Astrocyte of the hippocampus (primary cell): ENCODE measurements around the gene DNAJC4.
A peak's percentile ranks its signal among the peaks of the same experiment; 100 is the strongest.

Source experiments
- DNase-seq: peaks from one replicate; pipeline ENCODE4 v3.0.0; 2011; ENCODE audit warnings: low read depth, low spot score

Gene DNAJC4

GRCh38 chr11:64230171-64230984 lies at the start of gene DNAJC4:
Gene DNAJC4 (plus strand): TSS chr11:64230548. CDS start chr11:64230855, 307 bp downstream.
- peak; percentile 96 for DNase-seq

- DNase-seq, result no peak
Observed at GRCh38 chr11:64180891-64181290, 49.5 kb upstream of the DNAJC4 start.

GRCh38 chr11:64181506-64182411 lies 48.6 kb upstream of the DNAJC4 start:
- DNase-seq, result peak; percentile 96

GRCh38 chr11:64183890-64184289 lies 46.5 kb upstream of the DNAJC4 start:
- DNase-seq, result no peak

GRCh38 chr11:64185175-64185692 lies 45.1 kb upstream of the DNAJC4 start:
- peak; percentile 90 for DNase-seq

- DNase-seq, result peak; percentile 100
Observed at GRCh38 chr11:64185693-64186491, 44.5 kb upstream of the DNAJC4 start, which contains the start of gene STIP1. Gene STIP1 (plus strand): TSS chr11:64186171. CDS start chr11:64186262, 91 bp downstream.

GRCh38 chr11:64186492-64187165 lies 43.7 kb upstream of the DNAJC4 start:
- peak; percentile 49 for DNase-seq

GRCh38 chr11:64192434-64192833 lies 37.9 kb upstream of the DNAJC4 start:
- DNase-seq, result no peak

- no peak for DNase-seq
Observed at GRCh38 chr11:64196626-64197025, 33.7 kb upstream of the DNAJC4 start.

GRCh38 chr11:64198511-64198910 lies 31.8 kb upstream of the DNAJC4 start:
- DNase-seq, result no peak

- no peak for DNase-seq
Observed at GRCh38 chr11:64201543-64201942, 28.8 kb upstream of the DNAJC4 start.

- no peak for DNase-seq
Observed at GRCh38 chr11:64202992-64203391, 27.4 kb upstream of the DNAJC4 start.

- no peak for DNase-seq
Observed at GRCh38 chr11:64203421-64204079, 26.8 kb upstream of the DNAJC4 start.

GRCh38 chr11:64204080-64204440 lies 26.3 kb upstream of the DNAJC4 start:
- no peak for DNase-seq

- DNase-seq, result peak; percentile 97
Observed at GRCh38 chr11:64204464-64204989, 25.8 kb upstream of the DNAJC4 start.

- no peak for DNase-seq
Observed at GRCh38 chr11:64206457-64207255, 23.7 kb upstream of the DNAJC4 start, which contains the start of gene FERMT3. Gene FERMT3 (plus strand): TSS chr11:64206721. CDS start chr11:64207365, 644 bp downstream.

GRCh38 chr11:64207256-64208085 lies 22.9 kb upstream of the DNAJC4 start:
- DNase-seq, result peak; percentile 36
